K562 (cell line): ENCODE measurements around the gene ZG16B. TPM values are rescaled to one million over a fixed set of nuclear protein-coding genes. Genes with fewer than 3 reads are reported as not detected.

ENCODE experiments used
- ZNF318 ChIP-seq, 2 experiments: fragments of 450-650 bp; IDR thresholded peaks; 2 replicates each; pipeline ENCODE4 v1.6.1; 2016; ENCODE audit warnings: mild to moderate bottlenecking in 2 of 2, borderline replicate concordance in 1 of 2, low read depth in 1 of 2, moderate library complexity in 1 of 2
- ZNF384 ChIP-seq: IDR thresholded peaks from 2 replicates; pipeline ENCODE4 v1.6.1; 2012; ENCODE audit warnings: low read depth, low read length, improper control_type of control experiment
- polyA plus RNA-seq, 8 experiments: library from polyadenylated mRNA; depleted of rRNA in 4 of 8; stranded (reverse) in 5 of 8; unstranded in 3 of 8; fragments of >200 nt; fragmentation: Nextera tagmentation in 2 of 8; fragmentation: Illumina TruSeq in 1 of 8; extraction: Ambion mirVana in 2 of 8; extraction: Trizol in 1 of 8; gene quantifications; 2 replicates each; pipeline versions ENCODE4 v1.2.1 to v1.2.3, GENCODE V29; 2011 to 2014; ENCODE audit warnings: inconsistent platforms in 1 of 8, missing spikeins in 1 of 8
- total RNA-seq, 7 experiments: library from RNA; depleted of rRNA in 6 of 7; stranded (reverse); fragments of >200 nt in 6 of 7; fragmentation: Illumina TruSeq in 2 of 7; extraction: Trizol in 2 of 7; gene quantifications; 2 replicates each; pipeline versions ENCODE4 v1.2.1 to v1.2.3, GENCODE V29; 2011 to 2021; ENCODE audit warnings: low replicate concordance in 1 of 7

ZG16B gene
- total and polyA plus RNA-seq, 9 of the 15 experiments (the other 6 are each of a cell fraction or from before 2014, with no cell fraction given) = 0.25 to 0.43 (median 0.34) TPM; not detected in 5

- TF ChIP-seq ZNF318 (IDR thresholded peaks at IDR 0.05; ENCODE audit: borderline replicate concordance in 1 of 2, low read depth in 1 of 2) (no peak), ZNF384 (no peak)
These were observed 41.8 kb downstream of the ZG16B start (continued) for GRCh38 chr16:2871926-2872325.
